GM19025 (cell line): ENCODE data around the gene ZHX3.

Source experiments
- ATAC-seq: cut with Tn5 transposase; IDR thresholded peaks from one replicate; pipeline ENCODE4 v1.9.1; 2021; ENCODE audit warnings: mild to moderate bottlenecking, low read depth, moderate library complexity; ENCODE audit not compliant: unreplicated experiment

Gene ZHX3, protein sequence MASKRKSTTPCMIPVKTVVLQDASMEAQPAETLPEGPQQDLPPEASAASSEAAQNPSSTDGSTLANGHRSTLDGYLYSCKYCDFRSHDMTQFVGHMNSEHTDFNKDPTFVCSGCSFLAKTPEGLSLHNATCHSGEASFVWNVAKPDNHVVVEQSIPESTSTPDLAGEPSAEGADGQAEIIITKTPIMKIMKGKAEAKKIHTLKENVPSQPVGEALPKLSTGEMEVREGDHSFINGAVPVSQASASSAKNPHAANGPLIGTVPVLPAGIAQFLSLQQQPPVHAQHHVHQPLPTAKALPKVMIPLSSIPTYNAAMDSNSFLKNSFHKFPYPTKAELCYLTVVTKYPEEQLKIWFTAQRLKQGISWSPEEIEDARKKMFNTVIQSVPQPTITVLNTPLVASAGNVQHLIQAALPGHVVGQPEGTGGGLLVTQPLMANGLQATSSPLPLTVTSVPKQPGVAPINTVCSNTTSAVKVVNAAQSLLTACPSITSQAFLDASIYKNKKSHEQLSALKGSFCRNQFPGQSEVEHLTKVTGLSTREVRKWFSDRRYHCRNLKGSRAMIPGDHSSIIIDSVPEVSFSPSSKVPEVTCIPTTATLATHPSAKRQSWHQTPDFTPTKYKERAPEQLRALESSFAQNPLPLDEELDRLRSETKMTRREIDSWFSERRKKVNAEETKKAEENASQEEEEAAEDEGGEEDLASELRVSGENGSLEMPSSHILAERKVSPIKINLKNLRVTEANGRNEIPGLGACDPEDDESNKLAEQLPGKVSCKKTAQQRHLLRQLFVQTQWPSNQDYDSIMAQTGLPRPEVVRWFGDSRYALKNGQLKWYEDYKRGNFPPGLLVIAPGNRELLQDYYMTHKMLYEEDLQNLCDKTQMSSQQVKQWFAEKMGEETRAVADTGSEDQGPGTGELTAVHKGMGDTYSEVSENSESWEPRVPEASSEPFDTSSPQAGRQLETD

DNA sequence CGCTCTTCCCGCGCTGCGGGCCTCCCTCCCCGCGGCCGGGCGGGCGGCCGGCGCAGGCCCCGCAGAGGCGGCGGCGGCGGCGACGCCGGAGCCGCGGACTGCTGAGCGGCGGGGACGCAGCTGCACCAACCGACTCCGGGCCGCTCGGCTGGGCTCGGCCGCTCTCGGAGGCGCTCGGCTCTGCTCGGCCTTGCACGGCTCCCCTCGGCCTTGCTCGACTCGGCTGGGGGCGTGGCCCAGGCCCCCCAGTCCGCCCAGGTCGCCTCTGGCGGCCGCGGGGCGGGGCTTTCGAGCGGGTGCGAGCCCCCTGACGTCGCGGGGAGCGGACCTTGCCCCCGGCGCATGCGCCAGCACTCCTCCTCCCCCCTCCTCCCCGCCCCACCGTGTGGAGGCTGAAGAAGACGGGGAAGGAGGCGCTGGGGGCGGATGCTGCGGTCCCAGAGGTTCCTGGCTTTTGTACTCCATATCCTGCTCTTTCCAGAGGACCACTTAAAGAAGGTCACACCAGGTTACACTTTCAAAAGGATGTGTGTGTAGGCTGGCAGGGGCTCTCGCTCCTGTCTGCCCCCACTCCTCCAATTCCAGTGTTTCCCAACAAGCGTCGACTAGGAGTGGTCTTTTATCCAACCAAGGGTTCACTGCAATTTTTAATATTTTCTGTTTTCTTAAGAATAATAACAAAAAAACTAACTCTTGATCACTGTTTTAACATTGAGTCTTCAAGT lies at the start of gene ZHX3:
TSS of gene ZHX3 (minus strand) at position 186 of the 725 bp plus-strand sequence. CDS start 112,815 bp downstream, outside the sequence.
- peak; percentile 95 for ATAC-seq

DNA sequence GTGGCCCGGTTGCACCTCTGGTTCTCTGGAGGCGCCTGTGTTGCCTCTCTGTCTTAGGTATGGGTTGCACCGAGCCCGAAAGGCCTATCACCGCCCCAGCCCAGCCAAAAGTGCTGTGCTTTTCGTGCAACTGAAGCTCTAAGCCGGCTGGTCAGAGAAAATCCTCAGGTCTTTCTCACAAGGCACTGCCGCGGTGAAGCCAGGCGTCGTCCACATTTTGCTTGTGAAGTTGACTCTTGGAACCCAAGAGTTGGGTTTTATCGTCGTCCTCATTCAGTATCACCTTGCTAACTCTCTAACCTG lies 49.8 kb upstream of the ZHX3 start:
- ATAC-seq, result no peak

DNA sequence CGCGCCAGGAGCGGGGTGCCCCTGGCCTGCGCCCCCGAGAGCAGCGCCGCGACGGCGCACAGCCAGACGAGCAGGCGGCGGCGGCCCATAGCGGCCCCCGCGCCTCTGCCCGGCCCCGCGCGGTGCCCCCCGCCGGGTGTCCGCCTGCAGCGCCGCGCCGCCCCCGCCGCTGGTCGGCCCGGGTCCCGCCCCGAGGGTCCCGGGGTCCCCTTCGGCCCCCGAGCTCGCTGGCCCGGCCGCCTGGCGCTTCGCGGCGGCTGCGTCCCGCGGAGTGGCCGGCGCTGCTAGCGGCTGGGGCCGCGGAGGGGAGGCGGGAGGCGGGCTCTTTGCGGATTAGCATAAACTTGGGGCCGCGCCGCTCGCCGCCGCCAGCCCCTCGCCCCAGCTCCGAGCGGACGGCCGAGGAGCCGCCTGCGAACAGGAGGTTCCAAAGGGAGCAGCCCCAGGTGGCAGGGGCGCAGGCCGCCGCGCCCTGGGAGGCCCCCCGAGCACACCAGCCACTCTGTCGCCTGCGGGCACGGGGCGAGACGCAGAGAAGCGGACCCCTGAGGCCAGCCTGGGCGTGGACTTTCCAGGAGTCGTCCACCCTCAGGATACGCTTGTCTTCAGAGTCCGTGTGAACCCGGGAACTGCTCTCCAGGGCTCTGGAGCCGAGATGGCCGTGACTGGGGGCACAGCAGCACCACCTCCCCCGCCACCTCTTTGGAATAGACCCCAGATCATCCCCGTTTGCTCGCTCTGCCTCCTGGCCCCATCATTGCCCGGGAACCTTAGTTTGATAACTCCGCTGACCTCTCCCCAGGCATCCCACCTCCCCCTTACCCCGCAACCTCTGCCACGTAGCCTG lies 49.2 kb upstream of the ZHX3 start, which contains the start of gene EMILIN3:
TSS of gene EMILIN3 (minus strand) at position 273 of the 847 bp plus-strand sequence. CDS start at position 89, 184 bp downstream.
- no peak for ATAC-seq

DNA sequence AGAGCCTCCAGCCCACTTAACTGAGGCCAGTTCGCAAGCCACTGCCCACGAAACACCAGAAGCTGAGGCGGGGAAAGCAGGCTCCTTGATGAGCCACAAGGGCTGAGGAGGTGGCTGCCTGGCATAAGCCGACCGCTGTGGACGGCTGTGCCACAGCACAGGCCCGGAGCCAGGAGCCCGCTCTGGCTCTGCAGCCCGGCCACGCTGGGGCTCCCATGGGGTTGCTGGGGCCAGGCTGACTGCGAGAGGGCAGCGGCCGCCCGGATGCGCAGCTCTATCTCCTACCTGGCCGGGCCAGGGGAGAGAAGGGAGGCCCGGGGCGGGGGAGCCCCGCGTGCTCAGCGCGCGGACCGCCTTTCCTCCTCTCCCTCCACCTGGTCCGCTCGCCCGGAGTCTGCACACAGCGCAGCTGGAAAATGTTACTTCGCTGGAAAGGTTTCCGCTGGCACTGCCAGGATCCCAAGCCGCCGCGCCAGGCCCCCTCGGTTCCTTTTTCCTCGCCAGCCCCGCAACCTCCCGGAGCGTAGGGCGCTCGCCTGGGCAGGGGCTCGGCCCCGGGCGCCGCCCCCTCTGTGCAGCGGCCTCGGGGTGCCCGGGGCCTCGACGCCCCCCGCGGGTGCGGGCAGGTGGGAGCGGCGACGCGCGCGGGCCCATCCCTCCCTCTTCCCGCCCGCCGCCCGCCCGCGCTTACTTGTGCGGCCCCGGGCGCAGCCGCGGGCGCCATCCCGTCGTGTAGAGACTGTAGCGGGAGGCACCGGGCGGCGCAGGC lies 48.4 kb upstream of the ZHX3 start:
- ATAC-seq, result no peak

DNA sequence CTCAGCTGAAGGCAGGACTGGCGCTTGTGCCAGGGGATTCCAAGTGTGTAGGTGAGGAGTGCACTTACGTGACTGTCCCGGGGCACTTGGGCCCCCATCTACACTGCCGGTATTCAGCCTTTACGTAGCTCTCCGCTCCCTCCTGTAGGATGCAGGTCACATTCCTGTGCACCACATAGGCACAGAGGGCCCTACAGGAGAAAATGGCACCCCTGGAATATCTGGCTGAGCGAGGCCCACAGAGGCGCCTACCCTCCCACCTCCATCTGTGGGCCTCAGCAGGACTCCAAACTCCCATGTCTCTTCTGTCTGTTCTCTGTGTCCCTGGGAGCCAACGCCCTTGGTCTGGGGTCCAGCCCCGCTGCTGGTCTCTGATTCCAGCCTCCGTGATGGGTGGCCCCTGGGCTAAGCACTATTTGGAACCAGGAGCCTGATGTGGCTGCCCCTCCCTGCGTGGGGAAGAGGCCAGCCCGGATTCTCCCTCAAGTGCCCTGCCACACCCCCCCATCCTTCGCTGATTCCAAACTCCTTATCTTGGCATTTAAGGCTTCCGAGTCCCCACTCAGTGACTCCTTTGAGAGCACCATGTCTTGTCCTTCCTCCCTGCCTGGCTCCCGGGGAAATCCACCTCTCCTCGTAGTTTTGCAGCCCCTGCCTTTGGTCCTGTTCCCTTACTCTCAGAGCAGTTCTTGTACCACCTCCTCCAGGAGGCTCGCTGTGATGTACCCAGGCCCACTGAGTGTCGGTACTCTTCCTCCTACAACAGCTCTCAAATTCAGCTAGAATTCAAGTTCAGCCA lies 47.6 kb upstream of the ZHX3 start:
- no peak for ATAC-seq

DNA sequence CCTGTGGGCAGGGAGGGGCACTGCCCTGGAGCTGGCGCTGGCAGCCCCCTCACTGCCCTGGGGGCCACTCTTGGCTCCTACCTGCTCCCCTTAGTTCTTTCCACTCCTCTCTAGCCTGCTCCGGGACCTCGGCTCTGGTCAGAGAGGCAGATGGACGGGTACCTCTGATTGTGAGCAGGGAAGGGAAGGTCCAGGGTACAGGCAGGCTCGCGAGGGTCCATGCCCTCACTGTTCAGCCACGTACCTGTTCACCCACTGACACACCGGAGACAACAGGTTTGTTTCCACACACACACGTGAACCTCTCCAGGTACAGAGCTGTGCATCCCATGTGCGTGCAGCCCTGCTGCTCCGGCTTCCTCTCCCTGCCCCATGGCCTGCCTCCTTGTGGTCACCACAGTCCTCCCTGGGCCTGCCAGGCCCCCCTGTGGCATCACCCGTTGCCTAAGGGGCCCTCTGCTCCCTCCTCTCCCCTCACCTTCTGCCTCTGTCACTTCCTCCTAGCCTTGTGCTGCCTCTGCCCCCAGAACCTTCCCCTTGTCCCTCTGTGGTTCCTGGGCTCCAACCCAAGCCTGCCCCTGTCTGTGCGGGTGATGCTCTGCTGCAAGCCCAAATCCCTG lies 46.8 kb upstream of the ZHX3 start:
- ATAC-seq, result no peak

DNA sequence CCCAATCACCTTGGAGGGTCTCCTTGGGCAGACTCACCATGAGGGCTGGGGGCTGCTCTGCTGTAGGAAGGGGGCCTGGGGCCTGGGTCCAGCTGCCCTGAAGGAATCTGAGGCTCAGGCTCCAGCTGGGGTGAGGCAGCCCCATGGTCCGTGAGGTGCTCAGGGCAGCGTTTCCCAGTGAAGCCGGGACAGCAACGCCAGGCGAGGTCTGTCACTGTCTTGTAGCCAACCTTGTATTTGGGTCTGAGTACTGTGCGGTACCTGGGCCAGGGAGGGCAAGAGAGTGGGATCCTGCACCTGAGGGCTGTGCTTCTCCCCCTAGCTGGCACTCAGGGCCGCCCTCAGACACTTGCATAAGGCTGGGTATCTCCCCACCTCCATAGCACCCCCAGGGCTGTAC lies 46.1 kb upstream of the ZHX3 start:
- no peak for ATAC-seq

DNA sequence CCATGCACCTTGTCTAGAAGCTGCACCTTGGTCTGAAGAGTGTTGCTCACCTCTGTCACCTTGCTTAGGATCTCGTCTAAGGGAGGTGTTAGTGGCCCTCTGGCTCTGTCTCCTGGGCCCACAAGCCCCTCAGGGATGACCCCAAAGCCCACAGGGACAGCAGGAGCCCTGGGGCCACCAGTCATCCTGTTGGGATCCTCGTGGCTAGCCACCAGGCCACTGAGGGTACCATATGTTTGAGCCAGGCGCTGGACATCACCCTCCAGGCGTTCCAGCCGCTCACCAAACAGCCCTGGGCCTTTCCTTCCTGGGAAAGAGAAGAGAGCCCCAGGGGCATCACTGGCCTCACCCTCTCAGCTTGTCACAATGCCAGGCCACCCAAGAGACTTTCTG lies 45.2 kb upstream of the ZHX3 start:
- no peak for ATAC-seq

DNA sequence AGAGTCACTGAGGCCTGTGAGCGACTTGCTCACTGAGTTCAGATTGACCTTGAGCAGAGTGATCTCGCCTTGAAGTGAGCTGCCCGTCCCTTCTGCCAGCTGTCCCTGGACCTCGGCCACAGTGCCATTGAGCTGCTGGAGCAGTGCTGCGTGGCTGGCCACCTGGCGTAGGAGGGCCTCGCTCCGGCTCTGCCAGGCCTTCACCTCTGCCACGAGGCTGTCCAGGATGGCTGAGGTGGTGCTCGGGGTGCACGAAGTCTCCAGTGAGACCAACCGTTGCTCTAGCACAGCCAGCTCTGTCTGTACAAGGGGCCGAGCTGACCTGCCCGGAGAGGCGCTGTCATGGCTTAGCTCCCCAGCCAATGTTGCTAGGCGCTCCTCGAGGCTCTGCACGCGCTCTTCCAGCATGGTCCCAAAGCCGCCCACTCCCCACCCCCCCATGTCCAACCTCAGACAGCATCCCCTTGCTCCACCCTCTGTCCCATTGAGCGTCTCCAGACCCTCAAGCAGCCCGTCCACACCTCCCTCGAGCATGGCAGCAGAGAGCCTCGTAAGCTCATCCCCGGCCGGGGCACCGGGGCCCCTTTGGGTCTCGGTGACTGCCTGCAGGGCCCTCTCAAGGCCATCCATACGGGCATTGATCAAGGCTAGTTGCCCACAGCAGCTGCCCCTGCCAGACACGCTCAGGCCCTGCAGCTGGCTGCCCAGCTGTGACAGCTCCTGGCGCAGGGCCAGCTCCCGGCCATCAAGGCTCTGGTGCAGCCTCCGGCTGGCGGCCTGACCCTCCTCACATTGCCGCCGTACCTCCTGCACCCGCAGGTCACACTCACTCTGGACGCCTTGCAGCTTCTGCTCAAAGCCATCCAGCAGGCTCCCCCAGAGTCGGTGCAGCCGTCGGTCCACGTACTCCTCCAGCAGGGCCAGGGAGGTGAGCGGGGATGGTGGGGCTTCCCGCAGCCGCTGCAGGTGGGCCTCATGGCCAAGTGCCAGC lies 44.5 kb upstream of the ZHX3 start:
- no peak for ATAC-seq

DNA sequence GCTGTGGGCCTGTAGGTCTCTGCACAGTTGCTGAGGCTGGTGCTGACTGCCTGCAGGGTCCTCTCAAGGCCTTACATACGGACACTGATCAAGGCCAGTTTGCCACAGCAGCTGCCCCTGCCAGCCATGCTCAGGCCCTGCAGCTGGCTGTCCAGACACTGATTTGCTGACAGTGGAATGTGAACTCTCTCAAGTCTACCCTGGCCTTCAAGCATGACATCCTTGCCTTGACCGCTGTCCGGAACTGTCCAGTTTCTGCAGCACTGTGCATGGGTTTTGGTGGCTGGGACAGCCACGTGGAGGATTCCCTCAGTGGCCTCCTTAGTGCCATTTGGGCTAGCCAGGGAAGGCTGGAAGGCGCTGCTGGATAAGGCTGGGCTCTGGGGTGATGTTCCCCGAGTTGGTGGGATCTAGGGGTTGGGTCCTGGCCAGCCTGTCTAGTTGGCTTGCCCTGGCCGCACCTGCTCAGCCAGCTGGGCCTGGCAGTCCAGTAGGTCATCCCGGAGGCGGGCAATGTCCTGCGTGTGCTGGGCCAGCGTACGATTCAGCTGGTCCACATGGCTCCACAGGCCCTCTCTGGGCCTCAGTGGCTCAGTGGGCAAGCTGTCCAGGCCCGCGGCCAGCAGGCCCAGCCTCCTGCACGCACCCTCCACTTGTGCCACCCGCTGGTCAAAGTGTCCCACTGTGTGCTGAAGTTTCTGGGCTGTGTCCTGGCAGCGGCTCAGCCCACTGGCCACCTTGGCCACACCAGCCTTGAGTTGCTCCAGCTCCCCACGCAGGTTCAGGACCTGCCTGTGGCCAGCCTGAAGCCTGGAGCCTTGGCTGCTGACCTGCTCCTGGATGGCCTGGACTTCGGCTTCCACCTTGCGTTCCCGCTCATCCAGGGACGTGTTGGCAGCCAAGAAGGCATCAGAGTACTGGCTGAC lies 43.6 kb upstream of the ZHX3 start:
- no peak for ATAC-seq

DNA sequence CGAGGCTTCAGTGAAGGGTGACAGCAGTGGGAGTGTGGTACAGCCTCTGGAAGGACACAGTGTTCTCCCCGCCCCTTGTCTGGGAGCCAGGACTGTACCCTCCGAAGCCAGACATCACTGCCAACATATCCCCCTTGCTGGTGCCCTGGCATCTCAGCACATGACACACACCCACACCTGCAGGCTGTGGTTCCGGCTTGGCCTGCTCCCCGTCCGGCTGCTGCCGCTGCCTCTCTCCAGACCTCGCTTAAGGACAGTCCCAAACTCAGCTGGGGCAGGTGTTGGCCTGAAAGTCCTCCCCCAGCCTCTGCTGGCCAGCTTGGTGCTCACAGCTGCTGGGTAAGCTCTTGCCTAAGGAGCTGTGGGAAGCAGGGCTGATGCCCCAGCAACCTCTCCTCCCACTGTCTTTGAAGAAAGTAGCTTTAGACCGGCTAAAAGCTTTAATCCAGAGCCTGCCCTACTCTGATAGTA lies 42.0 kb upstream of the ZHX3 start:
- no peak for ATAC-seq

DNA sequence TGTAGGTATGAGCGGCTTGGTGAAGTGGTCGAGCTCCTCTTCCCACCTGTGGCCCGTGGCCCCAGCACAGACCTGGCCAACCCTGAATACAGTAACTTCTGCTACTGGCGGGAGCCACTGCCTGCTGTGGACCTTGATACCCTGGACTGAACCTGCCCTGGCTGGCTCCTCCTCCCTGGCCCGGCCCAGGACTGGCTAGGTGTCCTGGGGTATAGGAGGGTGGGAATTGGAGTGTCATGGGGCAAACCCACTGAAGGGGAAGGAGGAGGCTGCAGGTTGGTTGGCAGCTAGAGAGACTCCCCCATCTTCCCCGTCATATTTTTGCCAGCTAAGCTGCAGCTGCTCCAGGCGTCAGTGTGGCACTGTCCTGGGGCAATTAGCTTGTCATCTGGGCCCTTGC lies 41.2 kb upstream of the ZHX3 start:
- ATAC-seq, result no peak

DNA sequence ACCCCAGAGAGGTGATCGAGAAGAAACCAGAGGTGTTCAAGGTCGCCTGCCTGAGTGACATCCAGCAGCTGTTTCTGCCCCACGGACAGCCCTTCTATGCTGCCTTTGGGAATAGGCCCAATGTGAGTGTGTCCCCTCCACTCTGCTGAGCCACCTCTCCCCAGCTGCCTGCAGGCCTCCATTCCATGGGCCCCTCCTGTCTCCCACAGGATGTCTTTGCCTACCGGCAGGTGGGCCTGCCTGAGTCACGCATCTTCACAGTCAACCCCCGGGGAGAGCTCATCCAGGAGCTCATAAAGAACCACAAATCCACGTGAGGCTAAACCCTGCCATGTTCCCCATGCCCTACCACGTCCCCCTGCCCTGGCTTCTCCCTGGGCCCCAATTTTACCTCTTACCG lies 40.7 kb upstream of the ZHX3 start:
- ATAC-seq, result no peak

DNA sequence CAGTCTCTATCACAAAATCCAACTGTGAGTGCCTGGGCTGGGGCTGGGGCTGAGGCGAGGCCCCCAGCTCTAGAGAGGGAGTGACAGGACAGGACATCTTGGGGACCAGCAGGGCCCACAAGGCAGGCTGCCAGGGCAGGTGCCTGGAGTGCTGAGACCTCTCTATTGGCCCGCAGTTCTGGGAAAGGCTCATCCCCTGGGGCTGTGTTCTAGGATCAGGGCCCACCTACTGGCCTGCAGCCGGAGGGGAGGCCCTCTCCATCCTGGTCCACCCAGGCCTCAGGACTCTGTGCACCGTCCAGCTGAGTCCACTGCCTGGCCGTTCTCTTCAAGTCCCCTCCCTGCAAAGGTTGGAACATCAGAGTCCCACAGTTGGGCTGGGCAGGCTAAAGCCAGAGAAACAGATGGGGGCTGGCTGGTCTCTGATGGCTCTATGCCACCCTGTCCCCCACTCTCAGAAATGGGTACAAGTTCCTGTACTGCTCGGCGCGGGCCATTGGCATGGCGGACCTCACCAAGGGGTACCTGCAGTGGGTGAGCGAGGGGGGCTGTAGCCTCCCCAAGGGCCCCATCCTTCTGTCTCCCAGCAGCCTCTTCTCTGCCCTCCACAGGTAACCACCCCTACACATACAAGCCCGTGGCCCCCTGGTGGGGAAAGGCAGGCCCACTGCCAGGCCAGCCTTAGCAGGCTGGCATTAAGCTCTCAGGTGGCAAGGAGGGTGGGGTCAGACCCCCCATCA lies 40.1 kb upstream of the ZHX3 start:
- no peak for ATAC-seq

DNA sequence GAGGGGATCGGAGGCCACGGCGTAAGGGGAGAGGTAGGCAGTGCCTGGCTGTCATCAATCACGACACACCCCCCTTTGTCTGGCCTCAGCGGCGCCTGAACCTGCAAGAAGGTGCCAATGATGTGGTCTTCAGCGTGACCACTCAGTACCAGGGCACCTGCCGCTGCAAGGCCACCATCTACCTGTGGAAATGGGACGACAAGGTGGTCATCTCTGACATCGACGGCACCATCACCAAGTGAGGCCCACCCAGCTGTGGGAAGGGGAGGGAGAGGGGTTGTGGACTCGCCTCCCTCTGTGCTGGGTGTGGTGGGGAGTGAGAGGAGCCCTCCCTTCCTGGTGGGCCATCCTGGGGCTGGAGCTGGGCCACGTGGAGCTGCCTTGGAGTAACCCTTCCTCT lies 39.4 kb upstream of the ZHX3 start:
- ATAC-seq, result no peak
